HG02840 (cell line): Measurements from ENCODE around the gene CSNK1E.

Experiments used
- ATAC-seq: cut with Tn5 transposase; IDR thresholded peaks from one replicate; pipeline ENCODE4 v1.9.1; 2021; ENCODE audit warnings: mild to moderate bottlenecking, moderate library complexity, moderate number of reproducible peaks; ENCODE audit not compliant: unreplicated experiment, low FRiP score

Gene CSNK1E

DNA sequence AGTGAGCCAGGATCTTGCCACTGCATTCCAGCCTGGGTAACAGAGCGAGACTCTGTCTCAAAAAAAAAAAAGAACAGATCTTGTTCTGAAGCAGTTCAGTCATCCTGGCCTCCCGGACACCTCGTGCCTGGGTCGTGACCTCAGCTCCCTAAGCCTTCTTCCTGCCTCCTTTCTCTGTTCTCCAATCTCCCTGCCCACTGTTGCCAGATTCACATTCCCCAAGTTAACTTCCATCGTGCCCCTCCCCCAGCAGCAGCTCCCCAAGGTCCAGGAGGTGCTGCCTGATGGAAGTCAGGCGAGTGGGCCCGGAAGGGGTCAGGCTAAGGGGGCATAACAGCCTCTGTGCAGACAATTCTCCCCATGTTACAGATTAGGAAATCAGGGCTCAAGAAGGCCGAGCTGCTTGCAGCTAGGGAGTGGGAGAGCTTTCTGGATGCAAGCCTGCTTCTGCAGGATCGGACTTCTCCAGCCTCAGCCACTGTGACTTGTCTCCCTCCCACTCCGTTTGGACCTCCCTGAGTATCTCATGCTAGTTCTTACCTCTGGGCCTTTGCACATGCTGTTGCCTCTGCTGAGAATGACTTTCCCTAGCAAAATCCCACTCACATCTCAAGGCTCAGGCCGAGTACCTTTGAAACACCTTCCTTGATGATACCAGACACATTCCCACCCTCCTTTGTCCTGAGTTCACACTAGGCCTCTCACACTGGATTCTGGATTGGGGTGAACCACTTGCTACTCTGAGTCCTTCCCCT, 30.1 kb downstream of the CSNK1E start:
- no peak for ATAC-seq

DNA sequence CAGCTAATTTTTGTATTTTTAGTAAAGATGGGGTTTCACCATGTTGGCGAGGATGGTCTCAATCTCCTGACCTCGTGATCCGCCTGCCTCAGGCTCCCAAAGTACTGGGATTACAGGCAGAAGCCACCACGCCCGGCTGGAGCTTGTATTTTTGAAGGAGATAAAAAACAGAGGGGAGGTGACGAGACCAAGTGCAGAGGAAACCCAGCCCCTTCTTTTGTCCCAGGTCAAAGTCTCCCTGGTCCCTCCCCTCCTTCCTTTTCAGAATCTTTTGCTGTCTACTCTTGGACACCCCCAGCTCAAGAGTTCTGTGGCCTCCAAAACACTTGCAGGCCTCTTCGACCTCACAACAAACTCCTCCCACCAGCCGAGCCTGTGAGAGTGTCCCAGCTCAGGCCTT, 32.2 kb downstream of the CSNK1E start:
- no peak for ATAC-seq

DNA sequence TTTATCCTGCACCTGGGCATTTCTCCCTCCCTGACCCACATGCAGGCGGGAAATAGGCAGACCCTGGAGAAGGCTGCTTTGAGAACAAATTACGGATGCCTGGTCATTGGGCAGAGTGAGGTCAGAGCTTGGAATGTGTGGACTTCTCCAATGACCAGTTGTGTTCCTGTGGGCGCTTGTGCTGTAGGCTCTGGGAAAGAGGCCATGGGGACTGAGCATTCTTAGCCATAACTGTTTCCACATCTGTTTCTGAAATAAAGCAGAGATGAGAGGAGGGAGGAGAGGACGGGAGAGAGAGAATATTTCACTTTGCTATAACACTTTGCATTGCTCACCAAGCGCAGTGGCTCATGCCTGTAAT, 33.2 kb downstream of the CSNK1E start:
- no peak for ATAC-seq

DNA sequence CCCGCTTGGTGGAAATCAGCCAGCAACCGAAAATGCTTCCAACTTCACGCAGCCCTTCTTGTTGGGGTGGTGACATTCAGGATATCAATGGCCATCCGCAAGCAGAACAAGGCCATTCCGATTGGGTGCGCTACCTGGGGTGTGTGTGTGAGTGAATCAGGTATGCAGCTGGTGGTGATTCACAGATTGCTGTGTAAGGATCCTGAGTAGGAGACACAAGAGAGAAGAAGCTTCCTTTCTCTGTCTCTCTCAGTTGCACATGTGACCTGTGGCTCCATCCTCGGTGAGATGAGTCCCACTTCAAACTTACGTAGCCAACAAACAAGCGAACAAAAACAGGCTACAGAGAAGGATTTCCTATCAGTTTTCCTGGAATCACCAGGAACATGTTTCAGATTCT, 34.8 kb downstream of the CSNK1E start:
- ATAC-seq: no peak

DNA sequence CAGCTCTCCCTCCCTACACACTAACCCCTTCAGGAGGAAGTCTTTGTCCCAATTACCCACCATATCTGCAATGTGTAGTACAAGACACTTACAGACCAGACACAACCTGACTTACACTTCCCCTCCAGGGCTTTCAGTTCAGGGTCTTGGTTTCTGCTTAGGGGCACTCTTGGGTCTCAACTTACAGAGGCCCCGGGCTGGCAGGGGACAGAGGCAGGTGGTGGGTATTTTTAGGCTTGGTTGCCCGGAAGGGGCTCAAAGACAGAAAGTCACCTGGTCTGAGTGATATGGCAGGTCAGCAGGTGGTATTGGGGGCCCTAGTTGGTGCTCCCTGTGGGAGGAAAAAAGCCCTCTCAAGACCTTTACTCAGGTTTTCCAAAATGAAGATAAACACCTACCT, 41.1 kb downstream of the CSNK1E start:
- no peak for ATAC-seq

DNA sequence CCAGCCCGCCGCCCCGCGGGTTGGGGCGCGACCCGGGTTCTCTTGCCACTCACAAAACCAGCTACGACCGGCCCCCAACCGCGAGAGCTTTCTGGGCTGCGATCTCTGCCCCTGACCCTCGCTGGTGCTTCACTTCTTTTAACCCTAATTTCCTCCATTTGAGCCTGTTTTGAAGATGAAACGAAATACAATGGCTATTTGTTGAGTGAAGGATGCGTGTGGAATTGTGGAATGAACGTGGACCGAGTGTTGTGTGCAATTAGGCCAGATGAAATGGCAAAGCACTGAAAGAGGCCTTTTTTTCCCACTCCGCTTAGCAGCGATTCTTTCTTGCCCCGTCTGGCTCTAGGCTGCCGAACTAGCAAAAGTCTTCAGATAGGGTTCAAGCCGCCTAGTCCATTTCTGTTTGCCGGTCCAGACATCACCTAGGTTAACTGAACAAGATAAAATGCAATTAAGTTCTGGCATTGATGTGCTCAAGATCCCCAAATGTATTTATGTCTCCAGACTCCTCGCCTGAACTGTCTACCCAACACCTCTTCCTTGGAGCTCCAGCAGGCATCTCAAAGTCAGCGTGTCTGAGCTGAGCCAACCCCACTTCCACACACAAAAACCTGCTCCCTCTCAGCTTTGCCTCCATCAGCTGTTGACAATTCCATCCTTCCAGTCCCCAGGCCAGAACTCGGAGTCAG, 44.0 kb downstream of the CSNK1E start:
- ATAC-seq: no peak

DNA sequence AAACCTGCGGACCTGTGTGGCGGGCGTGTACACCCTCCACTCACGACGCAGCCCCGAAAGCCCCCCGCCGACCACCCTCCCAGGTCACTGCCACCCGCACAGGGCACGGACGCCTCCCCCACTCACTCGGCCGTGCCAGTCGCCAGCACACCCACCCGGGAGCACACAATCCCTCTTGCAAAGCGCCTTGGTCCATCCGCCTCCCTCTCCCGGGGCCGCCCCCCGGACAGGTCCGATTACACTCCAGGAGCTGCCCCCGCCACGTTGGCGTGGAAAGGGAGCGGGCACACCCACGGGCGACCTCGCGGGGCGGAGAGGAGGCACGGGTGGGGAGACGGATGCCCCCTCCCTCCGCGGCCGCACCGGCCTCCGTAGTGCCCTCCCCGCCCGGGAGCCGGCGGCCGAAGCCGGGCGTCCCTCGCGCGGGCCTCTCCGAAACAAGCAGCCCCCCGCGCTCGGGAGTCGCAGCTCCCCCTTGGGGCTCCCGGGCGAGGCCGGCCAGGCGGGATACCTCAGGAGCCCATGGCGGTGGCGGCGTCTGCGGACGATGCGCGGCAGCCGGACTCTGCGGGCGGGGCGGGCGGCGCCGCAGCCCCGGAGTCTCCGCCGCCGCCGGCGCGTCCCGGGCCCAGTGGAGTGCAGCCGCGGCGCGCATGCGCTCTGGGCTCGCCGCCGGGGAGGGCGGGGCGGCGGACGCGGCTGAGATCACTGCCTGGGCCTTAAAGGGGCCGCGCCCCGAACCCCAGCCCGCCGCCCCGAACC, 44.7 kb downstream of the CSNK1E start, which contains the start of gene TMEM184B:
TMEM184B (minus strand) TSS at position 638 of the 762 bp plus-strand sequence. CDS start 25,049 bp downstream, outside the sequence.
- ATAC-seq: no peak

DNA sequence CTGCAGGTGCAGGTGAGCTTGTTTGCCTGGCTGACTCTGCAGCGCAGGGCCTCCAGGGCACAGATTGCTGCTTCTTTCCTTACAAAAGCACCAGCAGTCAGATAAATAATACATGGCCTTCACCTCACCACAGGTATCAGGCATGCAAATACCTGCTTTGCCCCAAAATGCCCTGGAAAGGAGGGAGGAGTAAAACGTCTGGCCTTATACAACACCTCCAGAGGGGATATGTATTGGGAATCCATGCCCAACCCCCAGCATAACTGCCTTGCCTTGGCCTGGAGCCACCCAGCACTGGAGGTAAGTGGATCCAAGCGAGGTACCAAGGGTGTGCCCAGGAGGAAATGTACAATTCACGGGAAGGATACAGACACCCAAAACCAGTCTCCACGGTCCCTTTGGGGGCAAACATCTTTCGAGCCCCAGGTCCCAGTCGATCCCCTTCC, 45.3 kb downstream of the CSNK1E start:
- no peak for ATAC-seq

DNA sequence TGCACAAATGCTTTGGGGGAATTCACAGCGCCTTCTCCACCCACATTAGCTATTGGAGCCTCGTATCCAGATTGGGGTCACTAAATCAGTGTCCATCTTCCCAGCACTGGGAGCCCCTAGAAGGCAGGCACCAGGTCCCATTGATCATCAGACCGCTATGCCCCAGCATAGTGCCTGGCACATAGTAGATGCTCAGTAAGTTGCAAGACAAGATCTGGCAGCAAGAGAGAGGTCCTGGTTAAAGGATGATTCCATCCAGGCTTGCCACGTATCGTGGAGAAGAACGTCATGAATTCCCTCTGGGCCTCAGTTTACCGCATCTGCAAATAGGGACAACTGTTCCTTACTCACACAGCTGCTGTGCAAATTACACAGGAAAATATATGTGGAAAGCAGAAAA, 46.1 kb downstream of the CSNK1E start:
- no peak for ATAC-seq

DNA sequence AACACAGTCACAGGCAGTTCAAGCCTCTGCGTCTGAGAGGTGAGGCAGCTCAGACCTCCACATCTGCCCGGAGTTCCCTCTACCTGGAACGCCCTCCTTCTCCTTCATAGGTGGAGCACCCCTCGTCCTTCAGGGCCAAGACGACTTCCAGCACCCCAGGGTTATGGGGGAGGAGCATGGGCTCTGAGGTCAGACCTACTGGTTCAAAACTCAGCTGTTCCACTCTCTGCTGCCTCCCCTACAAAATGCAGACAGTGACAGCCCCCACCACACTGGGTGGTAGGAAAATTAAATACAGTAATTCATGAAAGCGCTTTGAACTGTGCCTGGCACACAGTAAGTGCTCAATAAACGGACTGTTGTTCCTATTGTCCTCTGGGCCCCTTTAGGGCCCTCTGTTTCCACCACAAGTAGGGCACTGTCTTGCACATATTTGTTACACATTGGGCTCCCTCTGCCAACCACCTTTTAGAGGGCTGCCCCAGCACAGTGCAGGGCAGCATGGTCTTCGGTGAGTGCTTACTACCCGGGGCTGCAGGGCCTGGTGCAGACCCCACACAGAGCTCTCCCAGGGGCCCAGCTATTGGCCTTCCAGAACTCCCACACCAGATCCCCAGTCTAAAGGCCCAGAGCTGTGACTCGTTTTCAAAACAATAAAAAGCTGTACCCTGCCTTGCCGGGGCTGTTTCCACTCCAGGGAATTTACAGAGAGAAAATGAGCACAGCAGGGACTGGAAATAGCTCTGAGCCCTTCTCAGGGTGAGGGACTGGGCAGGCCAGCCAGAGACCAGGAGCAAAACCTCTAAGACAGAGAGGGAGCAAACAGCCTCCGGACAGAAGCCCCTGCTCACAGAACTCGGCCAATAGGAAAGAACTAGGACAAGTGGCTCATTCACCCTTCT, 46.9 kb downstream of the CSNK1E start:
- ATAC-seq: no peak

DNA sequence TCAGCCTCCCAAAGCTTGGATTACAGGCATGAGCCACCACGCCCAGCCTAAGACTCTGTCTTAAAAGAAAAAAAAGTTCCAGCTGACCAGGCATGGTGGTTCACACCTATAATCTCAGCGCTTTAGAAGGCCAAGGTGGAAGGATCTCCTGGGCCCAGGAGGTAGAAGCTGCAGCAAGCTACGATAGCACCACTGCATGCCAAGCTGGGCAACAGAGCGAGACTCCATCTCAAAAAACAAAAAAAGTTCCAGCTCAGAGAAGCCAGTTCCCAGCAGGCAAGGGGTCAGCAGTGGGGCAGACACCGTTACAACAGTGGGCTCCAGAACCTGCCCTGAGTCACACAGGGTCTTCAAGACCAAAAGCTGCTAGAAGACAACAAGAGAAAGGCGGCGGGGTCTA, 47.8 kb downstream of the CSNK1E start:
- ATAC-seq: no peak

DNA sequence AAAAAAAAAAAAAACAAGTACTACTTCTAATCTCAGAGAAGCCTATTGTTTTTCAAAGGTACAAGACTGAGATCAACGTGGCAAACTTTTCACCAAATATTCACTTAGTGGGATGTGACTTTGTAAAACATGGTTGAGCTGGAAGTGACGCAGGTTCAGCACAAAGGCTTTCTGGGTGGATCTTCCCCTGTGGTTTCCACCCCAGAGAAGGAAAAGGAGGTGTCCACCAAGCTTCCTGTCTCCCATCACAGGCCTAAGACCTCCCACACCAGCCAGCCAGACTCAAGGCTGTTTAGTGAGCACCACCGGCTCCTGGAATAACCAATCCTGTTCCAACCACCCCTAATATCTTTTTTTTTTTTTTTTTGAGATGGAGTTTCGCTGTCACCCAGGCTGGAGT, 50.1 kb downstream of the CSNK1E start:
- no peak for ATAC-seq

DNA sequence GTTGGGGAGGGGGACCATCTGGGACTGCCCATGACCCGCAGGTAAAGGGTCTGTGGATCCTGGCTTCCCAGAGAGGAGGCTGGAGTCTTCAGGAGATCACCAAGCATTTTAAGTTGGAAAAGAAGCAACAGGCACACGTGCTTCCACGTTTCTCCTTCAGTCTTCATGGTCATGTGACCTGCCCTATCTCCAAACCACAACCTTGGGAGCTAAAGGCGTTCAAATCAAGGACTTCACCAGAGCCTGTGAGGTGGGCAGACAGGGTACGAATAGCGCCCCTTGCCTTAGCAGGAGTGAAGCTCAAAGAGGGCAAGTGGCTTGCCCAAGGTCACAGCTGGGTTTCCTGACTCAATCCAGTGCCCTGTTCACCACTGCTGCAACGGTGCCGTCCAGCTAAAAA, 51.1 kb downstream of the CSNK1E start:
- ATAC-seq: no peak

DNA sequence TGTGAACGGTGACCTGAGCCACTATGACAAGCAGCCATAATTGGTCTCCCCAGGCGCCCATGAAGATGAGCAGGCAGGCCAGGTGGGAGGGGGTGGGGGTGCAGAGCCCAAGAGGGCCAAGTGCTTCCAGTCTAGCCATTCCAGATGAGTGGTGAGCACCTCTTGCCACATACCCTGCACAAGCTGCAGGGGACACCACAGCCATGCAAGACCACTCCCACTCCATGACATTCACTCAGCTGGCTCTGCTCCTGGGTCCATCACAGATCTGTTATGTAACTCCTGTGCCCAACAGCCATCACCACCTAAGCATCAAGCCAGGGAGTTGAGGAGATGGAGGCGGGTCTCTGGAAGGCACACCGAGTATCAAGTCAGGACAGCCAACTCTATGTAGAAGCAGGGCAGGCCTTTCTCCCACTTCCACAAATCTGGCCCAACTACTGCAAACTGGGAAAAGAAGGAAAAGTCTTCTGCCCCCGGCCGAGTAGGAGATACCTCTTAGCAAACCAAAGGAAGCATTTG, 52.9 kb downstream of the CSNK1E start:
- no peak for ATAC-seq

DNA sequence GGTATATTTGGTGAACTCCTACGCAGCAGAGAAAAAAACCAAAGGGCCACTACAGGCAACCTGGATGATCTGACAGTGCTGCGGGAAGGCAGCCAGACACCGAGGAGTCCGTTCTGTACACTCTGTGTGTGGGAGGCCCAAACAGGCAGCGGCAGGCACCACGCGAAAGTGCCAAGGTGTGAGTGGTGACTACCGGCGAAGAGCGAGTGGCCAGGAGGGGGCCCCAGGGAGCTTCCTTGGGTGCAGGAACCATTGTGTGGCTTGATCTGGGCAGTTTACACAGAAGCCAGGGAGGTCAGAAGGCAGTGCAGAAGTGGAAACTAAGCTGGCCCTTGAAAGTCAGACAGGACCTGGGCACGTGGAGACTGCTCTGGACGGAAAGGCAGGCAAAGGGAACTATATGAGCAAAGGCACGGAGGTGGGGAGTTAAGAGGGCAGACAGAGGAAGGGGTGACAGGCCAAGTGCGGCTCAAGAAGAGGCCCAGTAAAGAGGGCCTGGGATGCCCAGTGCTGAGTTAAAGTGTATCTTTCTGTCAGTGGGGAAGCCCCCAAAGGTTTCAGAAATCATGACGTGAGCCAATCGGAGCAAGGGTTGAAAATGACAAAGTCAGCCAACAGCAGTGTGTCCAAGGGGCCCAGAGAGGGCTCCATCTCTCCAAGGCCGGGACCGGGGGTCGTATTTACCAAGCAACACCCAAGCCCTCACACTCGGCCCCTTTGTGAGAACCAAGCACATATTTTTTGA, 55.0 kb downstream of the CSNK1E start:
- no peak for ATAC-seq

DNA sequence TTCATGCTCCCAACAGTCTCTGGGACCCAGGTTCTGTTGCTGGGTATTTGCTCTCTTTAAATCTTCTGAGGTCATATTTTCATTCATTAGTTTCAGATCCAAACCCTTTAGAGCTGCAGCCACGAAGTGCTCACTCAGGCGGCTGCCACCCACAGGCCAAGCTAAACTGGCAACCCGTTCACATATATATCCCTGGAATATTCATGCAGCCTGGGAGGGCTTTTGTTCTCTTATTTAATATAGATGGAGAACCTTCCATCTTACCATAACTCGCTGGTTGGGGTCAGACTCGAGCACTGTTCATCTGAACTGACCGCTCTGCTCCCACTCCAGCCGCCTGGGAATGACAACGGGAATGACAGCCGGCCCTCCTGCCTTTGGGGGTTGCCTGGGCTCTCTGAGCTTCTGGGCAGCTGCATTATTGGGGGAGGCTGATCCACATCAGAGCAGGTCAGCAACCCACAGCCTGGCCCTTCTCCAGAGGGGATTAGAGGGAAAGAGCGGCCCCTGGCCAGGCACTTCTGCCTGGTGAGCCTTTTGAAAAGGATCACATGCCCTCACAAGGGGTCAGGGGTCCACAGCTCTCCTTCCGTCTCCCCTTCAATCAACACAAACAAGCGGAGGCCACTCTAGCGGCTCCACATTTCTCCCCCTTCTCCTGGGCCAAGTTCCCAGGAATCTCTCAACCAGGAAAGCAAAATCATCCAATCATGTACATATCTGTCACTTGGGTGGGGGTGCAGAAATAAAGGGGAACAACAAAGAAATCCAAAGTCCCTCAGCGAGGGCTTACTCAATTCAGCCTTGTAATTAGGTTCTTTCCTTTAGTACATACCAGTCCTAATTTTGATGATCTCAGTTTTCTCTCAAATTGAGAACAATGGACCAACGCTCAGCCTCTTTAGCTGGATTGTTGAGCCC, 56.2 kb downstream of the CSNK1E start:
- ATAC-seq: no peak

DNA sequence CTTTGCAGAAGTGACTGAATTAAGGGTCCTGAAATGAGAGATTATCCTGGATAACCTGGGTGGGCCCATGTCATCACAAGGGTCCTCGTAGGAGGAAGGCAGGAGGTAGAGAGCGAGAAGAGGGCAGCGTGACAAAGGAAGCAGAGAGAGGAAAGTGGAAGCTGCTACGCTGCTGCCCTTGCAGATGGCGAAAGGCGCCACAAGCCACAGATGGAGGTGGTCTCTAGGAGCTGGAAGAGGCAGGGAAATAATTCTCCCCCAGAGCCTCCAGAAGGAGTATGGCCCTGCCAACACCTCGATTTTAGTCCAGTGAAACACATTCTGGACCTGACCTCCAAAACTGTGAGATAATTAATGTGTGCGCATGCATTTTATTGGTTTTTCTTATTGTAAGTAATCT, 57.9 kb downstream of the CSNK1E start:
- no peak for ATAC-seq

DNA sequence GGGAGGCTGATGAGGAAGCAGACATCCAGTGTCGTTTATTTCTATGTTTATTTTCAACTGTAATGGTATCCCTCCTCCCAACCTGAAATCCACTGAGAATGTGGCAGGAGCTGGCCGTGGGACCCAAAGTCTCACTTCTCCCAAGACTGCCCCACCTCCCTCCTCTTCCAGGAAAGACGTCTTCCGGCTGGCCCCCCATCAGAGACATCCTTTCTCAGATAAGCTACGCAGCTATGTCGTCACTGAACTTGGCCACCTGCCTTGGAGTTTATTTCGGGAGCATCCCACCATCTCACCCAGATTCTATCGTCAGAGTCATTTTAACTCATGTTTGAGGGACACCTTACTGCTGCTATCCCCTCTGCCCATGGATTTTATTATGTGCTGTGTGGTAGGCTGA, 58.3 kb downstream of the CSNK1E start:
- no peak for ATAC-seq
